GM12865 (cell line): Measurements from ENCODE around the gene ESM1.

Experiments used
- DNase-seq: peaks from one replicate; pipeline ENCODE4 v3.0.0; 2010; ENCODE audit warnings: low read depth
- H3K4me3 ChIP-seq: 2 replicates; pipeline ENCODE4 v1.5.1; 2011; ENCODE audit warnings: mild to moderate bottlenecking, low read depth, low read length, control low read depth
- TF ChIP-seq, protein P1 (sequence below): IDR thresholded peaks from 2 replicates; pipeline ENCODE4 v1.5.1; 2011; ENCODE audit warnings: low read length, control low read depth, low read depth, inconsistent platforms; ENCODE audit not compliant: insufficient read depth; ENCODE audit errors: missing control alignments

ESM1 gene

DNA sequence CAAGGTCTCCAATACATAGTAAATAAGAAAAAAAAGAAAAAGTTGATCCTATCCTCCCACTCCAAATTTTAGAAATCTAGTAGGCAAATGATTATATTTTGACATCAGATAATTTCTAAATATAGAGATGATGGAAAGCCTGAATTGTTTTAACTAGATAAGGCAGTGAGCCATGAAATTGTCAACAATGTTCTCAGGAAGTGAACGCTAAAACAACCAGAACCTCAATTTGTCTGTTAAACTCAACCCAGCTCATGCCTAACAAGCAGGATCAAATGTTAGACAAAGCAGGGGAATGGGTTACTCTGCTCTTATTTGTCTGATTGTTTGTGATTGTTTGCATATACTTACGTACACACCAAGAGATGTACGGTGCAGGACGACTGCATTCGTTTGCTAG lies 49.2 kb downstream of the ESM1 start:
- DNase-seq: no peak
- TF ChIP-seq, protein P1, sequence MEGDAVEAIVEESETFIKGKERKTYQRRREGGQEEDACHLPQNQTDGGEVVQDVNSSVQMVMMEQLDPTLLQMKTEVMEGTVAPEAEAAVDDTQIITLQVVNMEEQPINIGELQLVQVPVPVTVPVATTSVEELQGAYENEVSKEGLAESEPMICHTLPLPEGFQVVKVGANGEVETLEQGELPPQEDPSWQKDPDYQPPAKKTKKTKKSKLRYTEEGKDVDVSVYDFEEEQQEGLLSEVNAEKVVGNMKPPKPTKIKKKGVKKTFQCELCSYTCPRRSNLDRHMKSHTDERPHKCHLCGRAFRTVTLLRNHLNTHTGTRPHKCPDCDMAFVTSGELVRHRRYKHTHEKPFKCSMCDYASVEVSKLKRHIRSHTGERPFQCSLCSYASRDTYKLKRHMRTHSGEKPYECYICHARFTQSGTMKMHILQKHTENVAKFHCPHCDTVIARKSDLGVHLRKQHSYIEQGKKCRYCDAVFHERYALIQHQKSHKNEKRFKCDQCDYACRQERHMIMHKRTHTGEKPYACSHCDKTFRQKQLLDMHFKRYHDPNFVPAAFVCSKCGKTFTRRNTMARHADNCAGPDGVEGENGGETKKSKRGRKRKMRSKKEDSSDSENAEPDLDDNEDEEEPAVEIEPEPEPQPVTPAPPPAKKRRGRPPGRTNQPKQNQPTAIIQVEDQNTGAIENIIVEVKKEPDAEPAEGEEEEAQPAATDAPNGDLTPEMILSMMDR: no peak
- no peak overlapping the region for H3K4me3 ChIP-seq

DNA sequence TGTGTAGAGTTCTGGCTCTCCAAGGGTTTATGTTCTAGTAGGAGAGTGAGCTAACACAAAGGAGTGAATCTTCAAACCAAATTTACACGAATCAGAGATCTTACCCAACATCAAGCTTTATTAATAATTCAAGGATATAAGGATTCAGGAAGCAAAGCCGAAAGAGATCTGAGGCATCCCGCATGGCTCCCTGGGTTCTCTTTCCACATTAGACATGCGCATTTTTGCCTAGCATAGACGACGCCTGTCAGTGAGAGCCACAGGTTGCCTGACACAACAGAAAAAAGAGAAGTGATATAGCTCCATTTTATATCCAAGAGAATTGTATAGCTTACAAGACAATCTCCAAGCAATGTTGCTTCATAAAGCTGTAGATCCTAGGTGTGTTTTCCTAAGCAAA lies 52.6 kb downstream of the ESM1 start:
- no peak for DNase-seq
- TF ChIP-seq, protein P1: no peak
- H3K4me3 ChIP-seq: no peak overlapping the region

DNA sequence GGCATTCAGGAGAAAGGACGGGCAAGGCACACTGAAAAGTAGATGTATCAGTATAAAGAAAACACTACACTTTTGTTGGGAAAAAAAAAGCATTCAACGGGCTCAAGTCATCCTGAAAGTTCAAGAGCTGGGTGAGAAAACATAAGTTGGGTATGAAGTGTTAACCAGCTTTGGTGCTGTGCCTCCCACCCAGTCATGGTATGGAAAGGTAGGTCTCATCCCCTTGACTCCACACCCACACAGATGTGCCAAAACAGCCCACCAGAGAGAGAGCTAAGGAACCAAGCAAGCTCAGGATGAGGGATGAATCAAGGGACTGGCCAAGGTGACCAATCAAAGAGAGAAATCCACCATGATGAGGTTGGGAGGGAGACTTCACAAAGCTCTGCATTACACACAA lies 54.7 kb downstream of the ESM1 start:
- no peak for DNase-seq
- H3K4me3 ChIP-seq: no peak overlapping the region
- TF ChIP-seq, protein P1: no peak
